H9 (cell line): Measurements from ENCODE around the gene LRRC8B. TPM values are rescaled to one million over a fixed set of nuclear protein-coding genes. Genes with fewer than 3 reads are reported as not detected.
"Not testable (repeated sequence)": the region's sequence is repeated elsewhere in the genome, so short reads cannot be mapped to it uniquely, and the experiment has no call there.

Experiments used
- DNase-seq: peaks from one replicate; pipeline ENCODE4 v3.0.0-alpha.2; 2017
- H2AFZ ChIP-seq: one replicate; pipeline ENCODE4 v1.6.1; 2013; ENCODE audit warnings: mild to moderate bottlenecking, low read length, control low read depth, moderate library complexity
- H2AK5ac ChIP-seq: 2 replicates; pipeline ENCODE4 v1.6.1; 2013; ENCODE audit warnings: low read length, control low read depth, mixed read lengths; ENCODE audit not compliant: insufficient read length
- H2BK120ac ChIP-seq: one replicate; pipeline ENCODE4 v1.6.1; 2013; ENCODE audit warnings: low read depth, mild to moderate bottlenecking, low read length, control low read depth, inconsistent platforms; ENCODE audit not compliant: poor library complexity, severe bottlenecking
- H2BK12ac ChIP-seq: 2 replicates; pipeline ENCODE4 v1.6.1; 2013; ENCODE audit warnings: low read length, control low read depth, mixed read lengths, low read depth; ENCODE audit not compliant: insufficient read length
- H2BK15ac ChIP-seq: 2 replicates; pipeline ENCODE4 v1.6.1; 2013; ENCODE audit warnings: low read depth, low read length, control low read depth
- H2BK20ac ChIP-seq: one replicate; pipeline ENCODE4 v1.6.1; 2013; ENCODE audit warnings: low read depth, mild to moderate bottlenecking, low read length, control low read depth, inconsistent platforms; ENCODE audit not compliant: poor library complexity, severe bottlenecking
- H2BK5ac ChIP-seq: 2 replicates; pipeline ENCODE4 v1.6.1; 2013; ENCODE audit warnings: low read length, control low read depth, mixed read lengths; ENCODE audit not compliant: insufficient read length
- H3K14ac ChIP-seq: 2 replicates; pipeline ENCODE4 v1.6.1; 2013; ENCODE audit warnings: low read length, control low read depth; ENCODE audit not compliant: insufficient read depth
- H3K18ac ChIP-seq: 2 replicates; pipeline ENCODE4 v1.6.1; 2013; ENCODE audit warnings: low read depth, mild to moderate bottlenecking, mixed read lengths, low read length, control low read depth; ENCODE audit not compliant: insufficient read length
- H3K23ac ChIP-seq: 2 replicates; pipeline ENCODE4 v1.6.1; 2013; ENCODE audit warnings: low read length, control low read depth, mixed read lengths, low read depth; ENCODE audit not compliant: insufficient read length
- H3K23me2 ChIP-seq: 2 replicates; pipeline ENCODE4 v1.6.1; 2013; ENCODE audit warnings: low read depth, mild to moderate bottlenecking, mixed read lengths, low read length, control low read depth; ENCODE audit not compliant: insufficient read length, poor library complexity, severe bottlenecking
- H3K27ac ChIP-seq: 2 replicates; pipeline ENCODE4 v1.5.1; 2013; ENCODE audit warnings: low read length, control low read depth, mixed read lengths, low read depth; ENCODE audit not compliant: insufficient read length
- H3K27me3 ChIP-seq: 2 replicates; pipeline ENCODE4 v1.6.1; 2013; ENCODE audit warnings: low read length, control low read depth, inconsistent platforms; ENCODE audit not compliant: insufficient read depth
- H3K4ac ChIP-seq: 2 replicates; pipeline ENCODE4 v1.6.1; 2013; ENCODE audit warnings: low read depth, mild to moderate bottlenecking, control low read depth, inconsistent platforms, low read length, moderate library complexity
- H3K4me1 ChIP-seq: 2 replicates; pipeline ENCODE4 v1.6.1; 2013; ENCODE audit warnings: low read length, control low read depth, inconsistent platforms; ENCODE audit not compliant: insufficient read depth
- H3K4me2 ChIP-seq: 2 replicates; pipeline ENCODE4 v1.6.1; 2013; ENCODE audit warnings: low read length, control low read depth, mixed read lengths; ENCODE audit not compliant: insufficient read length, insufficient read depth
- H3K56ac ChIP-seq: 2 replicates; pipeline ENCODE4 v1.6.1; 2013; ENCODE audit warnings: low read depth, mild to moderate bottlenecking, mixed read lengths, low read length, control low read depth; ENCODE audit not compliant: insufficient read length
- H3K79me1 ChIP-seq: 2 replicates; pipeline ENCODE4 v1.6.1; 2013; ENCODE audit warnings: low read depth, mild to moderate bottlenecking, moderate library complexity, low read length, control low read depth, inconsistent platforms; ENCODE audit not compliant: insufficient read depth, poor library complexity, severe bottlenecking
- H3K79me2 ChIP-seq: 2 replicates; pipeline ENCODE4 v1.6.1; 2013; ENCODE audit warnings: low read length, control low read depth, inconsistent platforms; ENCODE audit not compliant: insufficient read depth
- H3K9ac ChIP-seq: 2 replicates; pipeline ENCODE4 v1.6.1; 2013; ENCODE audit warnings: low read length, control low read depth, mixed read lengths; ENCODE audit not compliant: insufficient read length; ENCODE audit errors: extremely low read depth
- H3K9me3 ChIP-seq: one replicate; pipeline ENCODE4 v1.6.1; 2013; ENCODE audit warnings: low read depth, low read length, inconsistent platforms; ENCODE audit not compliant: control insufficient read depth
- H3T11ph ChIP-seq: one replicate; pipeline ENCODE4 v1.6.1; 2013; ENCODE audit warnings: mild to moderate bottlenecking, low read length, control low read depth, inconsistent platforms
- H4K20me1 ChIP-seq: one replicate; pipeline ENCODE4 v1.6.1; 2013; ENCODE audit not compliant: control insufficient read depth, insufficient read length, insufficient read depth
- H4K5ac ChIP-seq: 2 replicates; pipeline ENCODE4 v1.6.1; 2013; ENCODE audit warnings: low read depth, mild to moderate bottlenecking, mixed read lengths, low read length, control low read depth; ENCODE audit not compliant: insufficient read length
- H4K8ac ChIP-seq: replicated peaks from 2 replicates; pipeline ENCODE4 v1.6.1; 2013; ENCODE audit warnings: low read length, control low read depth, mixed read lengths, low read depth; ENCODE audit not compliant: insufficient read length
- H4K91ac ChIP-seq: 2 replicates; pipeline ENCODE4 v1.6.1; 2013; ENCODE audit warnings: low read depth, mild to moderate bottlenecking, moderate library complexity, mixed read lengths, low read length, control low read depth; ENCODE audit not compliant: insufficient read length
- H3K27ac Mint-ChIP-seq, 3 experiments: 2 replicates in 2 of 3; 3 replicates in 1 of 3; pipeline ENCODE4 v1.8.0; 2020 to 2021; ENCODE audit warnings: mixed read lengths in 3 of 3, mild to moderate bottlenecking in 1 of 3, moderate library complexity in 1 of 3
- H3K27me3 Mint-ChIP-seq: 2 replicates; pipeline ENCODE4 v1.8.0; 2021; ENCODE audit warnings: low read depth, mild to moderate bottlenecking, moderate library complexity, mixed read lengths
- H3K36me3 Mint-ChIP-seq, 3 experiments: 2 replicates in 2 of 3; 3 replicates in 1 of 3; pipeline ENCODE4 v1.8.0; 2020 to 2021; ENCODE audit warnings: low read depth in 3 of 3, mixed read lengths in 3 of 3; ENCODE audit not compliant: insufficient read depth in 1 of 3
- H3K4me1 Mint-ChIP-seq, 2 experiments: 2 replicates each; pipeline ENCODE4 v1.8.0; 2020; ENCODE audit warnings: mixed read lengths in 2 of 2
- H3K4me3 Mint-ChIP-seq, 2 experiments: 2 replicates in 1 of 2; 3 replicates in 1 of 2; pipeline ENCODE4 v1.8.0; 2020 to 2021; ENCODE audit warnings: mild to moderate bottlenecking in 2 of 2, mixed read lengths in 2 of 2, moderate library complexity in 1 of 2
- H3K9me3 Mint-ChIP-seq, 2 experiments: 2 replicates in 1 of 2; 3 replicates in 1 of 2; pipeline ENCODE4 v1.8.0; 2020; ENCODE audit warnings: mild to moderate bottlenecking in 2 of 2, mixed read lengths in 2 of 2, moderate library complexity in 1 of 2
- CTCF ChIP-seq: fragments of 200-600 bp; sonication (generic); conservative IDR thresholded peaks from 3 replicates; pipeline ENCODE4 v1.8.0; 2021; ENCODE audit warnings: antibody characterized with exemption, mild to moderate bottlenecking
- WGBS: extraction: QIAGEN DNeasy Blood & Tissue Kit; methylation state at CpG from one replicate; pipeline ENCODE4 v1.1.7; 2013; ENCODE audit warnings: missing lambda C conversion rate, low lambda C conversion rate, mixed read lengths; ENCODE audit not compliant: insufficient read length; ENCODE audit errors: extremely low coverage; 5-methylcytosine and 5-hydroxymethylcytosine counted together
- total RNA-seq: library from RNA; stranded (reverse); gene quantifications from 2 replicates; pipeline ENCODE4 v1.2.1, GENCODE V29; 2021

Gene LRRC8B
- total RNA-seq, 1 experiment from 2014 or later, result 33.2 TPM

- Histone ChIP-seq H3K14ac (no peak overlapping the region), H3K4ac (no peak overlapping the region), H3K27ac (no peak overlapping the region), H3K27me3 (no peaks in the 10 kb centered on the region), H2AFZ (no peak overlapping the region), H4K91ac (no peak overlapping the region), H3K56ac (no peak overlapping the region), H4K8ac (no peak overlapping the region), H3K18ac (no peak overlapping the region), H2BK20ac (no peak overlapping the region), H3K4me2 (no peak overlapping the region), H3K9me3 (no peaks in the 10 kb centered on the region), H3K23ac (no peak overlapping the region), H2AK5ac (no peak overlapping the region), H3K9ac (no peak overlapping the region), H3K79me2 (no peaks in the 10 kb centered on the region), H3K4me1 (peaks cover 3% of the 10 kb centered on the region; the same call in 1 of the 2 replicates), H3K23me2 (peaks cover 8% of the 10 kb centered on the region), H3K79me1 (no peaks in the 10 kb centered on the region), H3T11ph (no peak overlapping the region), H4K20me1 (no peaks in the 10 kb centered on the region), H4K5ac (no peak overlapping the region), H2BK15ac (no peak overlapping the region), H2BK5ac (no peak overlapping the region), H2BK120ac (no peak overlapping the region), H2BK12ac (no peak overlapping the region)
- Mint-ChIP-seq H3K4me1 (peaks cover 17 to 18% of the 10 kb centered on the region in 2 experiments), H3K4me3 (no peak overlapping the region), H3K36me3 (peaks cover 5 to 8% (median 6%) of the 10 kb centered on the region in 3 experiments; a peak in 6 of 7 replicates), H3K9me3 (peaks cover 3 to 9% of the 10 kb centered on the region in 2 experiments; a peak in 2 of 5 replicates), H3K27me3 (0 out of 2 replicates have a peak, but pooled peaks cover 2% of the 10 kb centered on the region), H3K27ac (no peak overlapping the region)
- no CpG with 5 or more reads among the region's 1 CpG for whole genome bisulfite sequencing
- peak; percentile 74 for TF ChIP-seq CTCF
- DNase-seq, result no peak
Observed at GRCh38 chr1:89519779-89520358, 4.8 kb upstream of the LRRC8B start.

- not testable (repeated sequence) for H2AFZ ChIP-seq, H3K79me1 ChIP-seq, H3K9me3 ChIP-seq, H3K23ac ChIP-seq, H2BK5ac ChIP-seq, H3K36me3 Mint-ChIP-seq, H3K79me2 ChIP-seq, H2BK120ac ChIP-seq, H3K4me1 ChIP-seq, H3K27me3 ChIP-seq, H3K4ac ChIP-seq, DNase-seq, H2BK15ac ChIP-seq, H3T11ph ChIP-seq, H3K18ac ChIP-seq, H2BK20ac ChIP-seq, H2AK5ac ChIP-seq, H2BK12ac ChIP-seq, H3K27ac ChIP-seq, H4K8ac ChIP-seq, H3K23me2 ChIP-seq, H3K27ac Mint-ChIP-seq, H3K9me3 Mint-ChIP-seq, H3K4me2 ChIP-seq, H3K56ac ChIP-seq, H4K91ac ChIP-seq, H3K14ac ChIP-seq, H3K27me3 Mint-ChIP-seq, H4K5ac ChIP-seq, H3K9ac ChIP-seq, H4K20me1 ChIP-seq, H3K4me3 Mint-ChIP-seq
- whole genome bisulfite sequencing, result no CpG with 5 or more reads among the region's 6 CpGs
- H3K4me1 Mint-ChIP-seq, result peaks cover 23 to 25% of the 10 kb centered on the region in 2 experiments
Observed at GRCh38 chr1:89521977-89522376, 2.7 kb upstream of the LRRC8B start.
